ENCODE measurements around the gene XRCC6. TPM values are rescaled to one million over a fixed set of nuclear protein-coding genes. Genes with fewer than 3 reads are reported as not detected.

Gene XRCC6
- total RNA-seq, 2 donors from 2014 or later = 203 to 312 TPM

GRCh38 chr22:41576877-41577276, 44.2 kb upstream of the XRCC6 start:
- DNase-seq = peak; percentile 40
- intact Hi-C loops (cut with DNase I) = no loop called here
- Histone ChIP-seq H3K9ac (ENCODE audit: low read depth in 2 of 2, low read length in 2 of 2) (no peak overlapping the region), H3K36me3 (no peaks in the 10 kb centered on the region), H3K27me3 (no peaks in the 10 kb centered on the region), H3K4me3 (no peak overlapping the region), H3K4me1 (no peaks in the 10 kb centered on the region), H3K9me3 (no peaks in the 10 kb centered on the region), H3K27ac (no peak overlapping the region)
- peak; percentile 28 for TF ChIP-seq CTCF (IDR thresholded peaks at IDR 0.05)

GRCh38 chr22:41578114-41578513, 43.0 kb upstream of the XRCC6 start:
- H3K36me3 ChIP-seq = no peaks in the 10 kb centered on the region
- H3K4me3 ChIP-seq = no peak overlapping the region
- no peaks in the 10 kb centered on the region for H3K4me1 ChIP-seq
- intact Hi-C loops (cut with DNase I) = no loop called here
- TF ChIP-seq CTCF (IDR thresholded peaks at IDR 0.05) = no peak
- H3K27ac ChIP-seq = no peak overlapping the region
- no peaks in the 10 kb centered on the region for H3K27me3 ChIP-seq
- H3K9ac ChIP-seq (ENCODE audit: low read depth in 2 of 2, low read length in 2 of 2) = no peak overlapping the region
- H3K9me3 ChIP-seq = no peaks in the 10 kb centered on the region
- no peak for DNase-seq

- DNase-seq = no peak
- intact Hi-C loops (cut with DNase I) = no loop called here
- Histone ChIP-seq H3K27me3 (no peaks in the 10 kb centered on the region), H3K9me3 (no peaks in the 10 kb centered on the region), H3K4me1 (no peaks in the 10 kb centered on the region), H3K9ac (ENCODE audit: low read depth in 2 of 2, low read length in 2 of 2) (no peak overlapping the region), H3K36me3 (no peaks in the 10 kb centered on the region), H3K4me3 (no peak overlapping the region), H3K27ac (no peak overlapping the region)
- no peak for TF ChIP-seq CTCF (IDR thresholded peaks at IDR 0.05)
Observed at GRCh38 chr22:41578818-41579217, 42.3 kb upstream of the XRCC6 start.

GRCh38 chr22:41579297-41579996, 41.6 kb upstream of the XRCC6 start:
- TF ChIP-seq CTCF (IDR thresholded peaks at IDR 0.05) = no peak
- Histone ChIP-seq H3K27ac (no peak overlapping the region), H3K36me3 (no peaks in the 10 kb centered on the region), H3K27me3 (no peaks in the 10 kb centered on the region), H3K4me3 (no peak overlapping the region), H3K9me3 (no peaks in the 10 kb centered on the region), H3K4me1 (no peaks in the 10 kb centered on the region), H3K9ac (ENCODE audit: low read depth in 2 of 2, low read length in 2 of 2) (no peak overlapping the region)
- no peak for DNase-seq
- intact Hi-C loops (cut with DNase I) = no loop called here

- Histone ChIP-seq H3K9ac (ENCODE audit: low read depth in 2 of 2, low read length in 2 of 2) (no peak overlapping the region), H3K4me3 (no peak overlapping the region), H3K4me1 (no peaks in the 10 kb centered on the region), H3K27me3 (no peaks in the 10 kb centered on the region), H3K36me3 (no peaks in the 10 kb centered on the region), H3K27ac (no peak overlapping the region), H3K9me3 (no peaks in the 10 kb centered on the region)
- intact Hi-C loops (cut with DNase I) = no loop called here
- DNase-seq = no peak
- no peak for TF ChIP-seq CTCF (IDR thresholded peaks at IDR 0.05)
Observed at GRCh38 chr22:41579997-41580355, 41.1 kb upstream of the XRCC6 start.

Data from colonic mucosa (tissue), 4 donors.